Epithelial cell of alveolus of lung (primary cell): Measurements from ENCODE around the gene CSF3. TPM values are rescaled to one million over a fixed set of nuclear protein-coding genes. Genes with fewer than 3 reads are reported as not detected.

ENCODE experiments used
- total RNA-seq: library from RNA; depleted of rRNA; stranded (reverse); fragments of >200 nt; gene quantifications from 2 replicates; pipeline ENCODE4 v1.2.1, GENCODE V29; 2015

CSF3 gene, protein sequence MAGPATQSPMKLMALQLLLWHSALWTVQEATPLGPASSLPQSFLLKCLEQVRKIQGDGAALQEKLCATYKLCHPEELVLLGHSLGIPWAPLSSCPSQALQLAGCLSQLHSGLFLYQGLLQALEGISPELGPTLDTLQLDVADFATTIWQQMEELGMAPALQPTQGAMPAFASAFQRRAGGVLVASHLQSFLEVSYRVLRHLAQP
- total RNA-seq, result 1.5 and 76.0 TPM in 2 replicates

DNA sequence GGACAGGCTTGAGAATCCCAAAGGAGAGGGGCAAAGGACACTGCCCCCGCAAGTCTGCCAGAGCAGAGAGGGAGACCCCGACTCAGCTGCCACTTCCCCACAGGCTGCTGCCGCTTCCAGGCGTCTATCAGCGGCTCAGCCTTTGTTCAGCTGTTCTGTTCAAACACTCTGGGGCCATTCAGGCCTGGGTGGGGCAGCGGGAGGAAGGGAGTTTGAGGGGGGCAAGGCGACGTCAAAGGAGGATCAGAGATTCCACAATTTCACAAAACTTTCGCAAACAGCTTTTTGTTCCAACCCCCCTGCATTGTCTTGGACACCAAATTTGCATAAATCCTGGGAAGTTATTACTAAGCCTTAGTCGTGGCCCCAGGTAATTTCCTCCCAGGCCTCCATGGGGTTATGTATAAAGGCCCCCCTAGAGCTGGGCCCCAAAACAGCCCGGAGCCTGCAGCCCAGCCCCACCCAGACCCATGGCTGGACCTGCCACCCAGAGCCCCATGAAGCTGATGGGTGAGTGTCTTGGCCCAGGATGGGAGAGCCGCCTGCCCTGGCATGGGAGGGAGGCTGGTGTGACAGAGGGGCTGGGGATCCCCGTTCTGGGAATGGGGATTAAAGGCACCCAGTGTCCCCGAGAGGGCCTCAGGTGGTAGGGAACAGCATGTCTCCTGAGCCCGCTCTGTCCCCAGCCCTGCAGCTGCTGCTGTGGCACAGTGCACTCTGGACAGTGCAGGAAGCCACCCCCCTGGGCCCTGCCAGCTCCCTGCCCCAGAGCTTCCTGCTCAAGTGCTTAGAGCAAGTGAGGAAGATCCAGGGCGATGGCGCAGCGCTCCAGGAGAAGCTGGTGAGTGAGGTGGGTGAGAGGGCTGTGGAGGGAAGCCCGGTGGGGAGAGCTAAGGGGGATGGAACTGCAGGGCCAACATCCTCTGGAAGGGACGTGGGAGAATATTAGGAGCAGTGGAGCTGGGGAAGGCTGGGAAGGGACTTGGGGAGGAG is at the start of gene CSF3:
Gene CSF3, plus strand, starts transcription at position 436 of the 993 bp plus-strand sequence. Its CDS starts 35 bp downstream, at position 471.

DNA sequence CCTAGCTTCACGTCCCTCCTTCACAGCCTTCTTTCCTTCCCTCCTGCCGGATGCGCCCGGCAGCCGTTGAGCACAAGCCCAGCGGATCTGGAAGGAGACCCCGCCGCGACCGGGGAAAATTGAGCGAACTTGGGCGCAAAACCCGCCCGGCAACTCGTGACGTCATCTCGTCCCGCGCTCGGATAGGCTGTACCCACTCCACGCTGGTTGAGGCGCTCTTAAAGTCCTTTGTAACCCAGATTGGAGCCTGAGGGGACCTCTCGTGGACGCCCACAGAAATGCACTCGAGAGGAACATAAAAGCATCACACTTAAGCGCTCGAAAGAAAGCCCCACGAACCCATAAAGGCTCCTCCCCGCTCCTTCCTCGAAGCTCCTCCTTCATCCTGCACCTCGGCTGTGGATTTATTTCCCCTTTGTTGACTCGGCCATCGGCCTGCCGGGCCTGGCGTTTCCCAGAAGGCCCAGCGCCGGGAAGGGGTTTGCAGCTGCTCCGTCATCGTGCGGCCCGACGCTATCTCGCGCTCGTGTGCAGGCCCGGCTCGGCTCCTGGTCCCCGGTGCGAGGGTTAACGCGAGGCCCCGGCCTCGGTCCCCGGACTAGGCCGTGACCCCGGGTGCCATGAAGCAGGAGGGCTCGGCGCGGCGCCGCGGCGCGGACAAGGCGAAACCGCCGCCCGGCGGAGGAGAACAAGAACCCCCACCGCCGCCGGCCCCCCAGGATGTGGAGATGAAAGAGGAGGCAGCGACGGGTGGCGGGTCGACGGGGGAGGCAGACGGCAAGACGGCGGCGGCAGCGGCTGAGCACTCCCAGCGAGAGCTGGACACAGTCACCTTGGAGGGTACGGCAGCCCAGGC is 34.7 kb upstream of the CSF3 start, which contains the start of gene PSMD3:
Gene PSMD3, plus strand, starts transcription at position 457 of the 856 bp plus-strand sequence. Its CDS starts 164 bp downstream, at position 621.

DNA sequence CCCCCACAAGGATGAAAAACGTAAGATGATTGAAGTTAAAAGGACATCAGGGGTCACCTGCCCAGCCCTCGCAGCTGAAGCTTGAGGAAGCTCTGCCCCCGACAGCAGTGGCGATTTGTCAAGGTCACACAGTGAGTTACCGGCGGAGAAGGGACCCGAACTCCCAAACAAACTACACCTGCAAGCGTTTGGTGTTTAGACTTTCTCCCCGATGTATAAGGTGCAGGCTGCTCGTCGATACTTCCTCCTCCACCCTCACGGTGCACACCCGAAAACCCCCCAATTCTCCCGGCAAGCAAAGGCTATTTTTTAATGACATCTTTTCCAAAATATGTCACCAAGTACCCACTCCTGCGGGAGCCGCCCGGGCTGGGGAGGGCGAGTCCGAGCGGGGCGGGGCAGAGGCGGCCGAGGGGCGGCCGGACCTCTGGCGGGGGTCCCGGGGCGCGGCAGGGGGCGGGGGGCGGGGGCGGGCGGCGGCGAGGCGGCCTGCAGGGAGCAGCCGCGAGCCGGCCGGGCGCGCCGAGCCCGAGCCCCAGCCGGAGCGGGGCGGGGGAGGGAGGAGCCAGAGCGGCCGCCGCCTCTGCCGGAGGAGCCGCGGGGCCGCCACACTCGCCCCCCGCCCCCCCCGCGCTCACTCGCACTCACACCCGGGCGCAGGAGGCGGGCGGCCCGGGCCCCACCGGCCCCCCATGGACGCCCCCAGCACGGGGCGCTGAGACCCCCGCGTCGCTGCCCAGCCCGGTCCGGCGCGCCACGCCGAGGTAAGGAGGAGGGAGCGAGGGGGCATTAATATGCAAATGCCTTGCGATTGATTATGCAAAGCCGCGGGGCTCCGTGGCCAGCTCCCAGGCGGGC is 47.3 kb downstream of the CSF3 start, which contains the start of gene THRA:
Gene THRA, plus strand, starts transcription at position 637 of the 858 bp plus-strand sequence. CDS start 11,524 bp downstream, outside the sequence.

Other genes with a start within 250 kb of the CSF3 start
- gene IKZF3, start 151.1 kb upstream of the CSF3 start, total RNA-seq, result not detected in 2 replicates
- gene ZPBP2, start 147.2 kb upstream of the CSF3 start, total RNA-seq, result not detected in 2 replicates
- 0.26 and 11.5 TPM in 2 replicates for gene GSDMB, start 96.8 kb upstream of the CSF3 start, total RNA-seq
- gene ORMDL3, start 87.8 kb upstream of the CSF3 start, total RNA-seq, result 36.6 and 46.4 TPM in 2 replicates
- not detected in 2 replicates for gene LRRC3C, start 87.7 kb upstream of the CSF3 start, total RNA-seq
- not detected in 2 replicates for gene GSDMA, start 52.4 kb upstream of the CSF3 start, total RNA-seq
- 127 and 134 TPM in 2 replicates for gene PSMD3, start 34.6 kb upstream of the CSF3 start, total RNA-seq
- 58.9 and 71.0 TPM in 2 replicates for gene MED24, start 39.0 kb downstream of the CSF3 start, total RNA-seq
- 17.8 and 48.1 TPM in 2 replicates for gene THRA, start 47.5 kb downstream of the CSF3 start, total RNA-seq
- gene NR1D1, start 85.1 kb downstream of the CSF3 start, total RNA-seq, result 2.8 and 3.7 TPM in 2 replicates
- 37.1 and 90.2 TPM in 2 replicates for gene MSL1, start 106.5 kb downstream of the CSF3 start, total RNA-seq
- gene CASC3, start 125.1 kb downstream of the CSF3 start, total RNA-seq, result 29.6 and 36.1 TPM in 2 replicates
- gene RAPGEFL1, start 162.0 kb downstream of the CSF3 start, total RNA-seq, result 2.6 and 4.9 TPM in 2 replicates
- gene WIPF2, start 203.9 kb downstream of the CSF3 start, total RNA-seq, result 9.1 and 11.1 TPM in 2 replicates